CD14-positive monocyte (primary cell): ENCODE data around the gene SHROOM4. TPM values are rescaled to one million over a fixed set of nuclear protein-coding genes. Genes with fewer than 3 reads are reported as not detected.

Experiments used
- DNase-seq, 3 donors: peaks; one replicate each; pipeline ENCODE4 v3.0.0-alpha.2; 2011 to 2022
- H2AFZ ChIP-seq: 2 replicates; pipeline ENCODE4 v1.6.0; 2012; ENCODE audit warnings: mild to moderate bottlenecking, low read depth, low read length, inconsistent platforms; ENCODE audit not compliant: insufficient read depth, poor library complexity, severe bottlenecking
- H3K27ac ChIP-seq, 2 donors: 1 replicate in 1 of 2; 2 replicates in 1 of 2; pipeline ENCODE4 v1.5.1; 2012 to 2013; ENCODE audit warnings: low read length in 2 of 2, control low read depth in 1 of 2, inconsistent platforms in 1 of 2, low read depth in 1 of 2, mild to moderate bottlenecking in 1 of 2
- H3K27me3 ChIP-seq, 2 donors: one replicate each; pipeline versions ENCODE4 v1.6.0 to v1.6.1; 2011 to 2013; ENCODE audit warnings: low read length in 2 of 2; ENCODE audit not compliant: control insufficient read depth in 2 of 2, insufficient read depth in 2 of 2
- H3K36me3 ChIP-seq, 2 donors: replicated peaks in 1 of 2; 1 replicate in 1 of 2; 2 replicates in 1 of 2; pipeline versions ENCODE4 v1.5.1 to v1.6.1; 2012 to 2013; ENCODE audit warnings: low read length in 2 of 2, control low read depth in 1 of 2, inconsistent platforms in 1 of 2, mild to moderate bottlenecking in 1 of 2; ENCODE audit not compliant: insufficient read depth in 2 of 2, control insufficient read depth in 1 of 2
- H3K4me1 ChIP-seq, 2 donors: 1 replicate in 1 of 2; 2 replicates in 1 of 2; pipeline versions ENCODE4 v1.5.1 to v1.6.1; 2012 to 2013; ENCODE audit warnings: low read length in 2 of 2, control low read depth in 1 of 2, inconsistent platforms in 1 of 2, mild to moderate bottlenecking in 1 of 2, moderate library complexity in 1 of 2; ENCODE audit not compliant: insufficient read depth in 2 of 2, control insufficient read depth in 1 of 2
- H3K4me2 ChIP-seq: replicated peaks from 2 replicates; pipeline ENCODE3; 2012; ENCODE audit warnings: low read length, moderate library complexity, mild to moderate bottlenecking; ENCODE audit not compliant: poor library complexity, severe bottlenecking; ENCODE audit errors: extremely low read depth
- H3K4me3 ChIP-seq, 3 experiments: fragments of 200-600 bp in 1 of 3; sonication (generic) in 1 of 3; replicated peaks in 1 of 3; 1 replicate in 2 of 3; 2 replicates in 1 of 3; pipeline ENCODE4 v1.5.1; 2011 to 2013; ENCODE audit warnings: low read length in 3 of 3, mild to moderate bottlenecking in 3 of 3, control low read depth in 2 of 3, low read depth in 2 of 3, inconsistent platforms in 1 of 3, moderate library complexity in 1 of 3
- H3K79me2 ChIP-seq: 2 replicates; pipeline ENCODE4 v1.6.0; 2012; ENCODE audit warnings: mild to moderate bottlenecking, control low read depth, inconsistent platforms, low read length, moderate library complexity; ENCODE audit not compliant: insufficient read depth
- H3K9ac ChIP-seq: 2 replicates; pipeline ENCODE4 v1.6.0; 2017; ENCODE audit warnings: low read length, mild to moderate bottlenecking; ENCODE audit not compliant: insufficient read depth, poor library complexity, severe bottlenecking
- H3K9me3 ChIP-seq, 2 donors: replicated peaks in 1 of 2; 1 replicate in 1 of 2; 2 replicates in 1 of 2; pipeline versions ENCODE4 v1.5.1 to v1.6.1; 2012 to 2013; ENCODE audit warnings: low read length in 2 of 2, control low read depth in 1 of 2; ENCODE audit not compliant: control insufficient read depth in 1 of 2, insufficient read depth in 1 of 2
- H4K20me1 ChIP-seq: 2 replicates; pipeline ENCODE4 v1.6.0; 2012; ENCODE audit warnings: mild to moderate bottlenecking, low read length, control low read depth, moderate library complexity; ENCODE audit not compliant: insufficient read depth
- H3K27ac Mint-ChIP-seq, 7 donors: one replicate each; pipeline ENCODE4 v1.8.0; 2020; ENCODE audit warnings: mild to moderate bottlenecking in 7 of 7, mixed read lengths in 7 of 7, moderate library complexity in 6 of 7, inconsistent platforms in 2 of 7
- H3K27me3 Mint-ChIP-seq, 3 donors: one replicate each; pipeline ENCODE4 v1.8.0; 2021 to 2022; ENCODE audit warnings: low read depth in 3 of 3, mild to moderate bottlenecking in 3 of 3, mixed read lengths in 3 of 3, moderate library complexity in 3 of 3, inconsistent platforms in 1 of 3
- H3K36me3 Mint-ChIP-seq, 2 donors: one replicate each; pipeline ENCODE4 v1.8.0; 2020; ENCODE audit warnings: mixed read lengths in 2 of 2, inconsistent platforms in 1 of 2, mild to moderate bottlenecking in 1 of 2
- H3K4me1 Mint-ChIP-seq: one replicate; pipeline ENCODE4 v1.8.0; 2020; ENCODE audit warnings: mild to moderate bottlenecking, mixed read lengths
- H3K4me3 Mint-ChIP-seq, 2 donors: one replicate each; pipeline ENCODE4 v1.8.0; 2020; ENCODE audit warnings: mild to moderate bottlenecking in 2 of 2, mixed read lengths in 2 of 2, moderate library complexity in 1 of 2
- H3K9me3 Mint-ChIP-seq, 7 donors: one replicate each; pipeline ENCODE4 v1.8.0; 2020 to 2022; ENCODE audit warnings: mixed read lengths in 7 of 7, mild to moderate bottlenecking in 6 of 7, moderate library complexity in 6 of 7, inconsistent platforms in 2 of 7
- WGBS: methylation state at CpG from one replicate; pipeline ENCODE4 v1.1.5; 2013; ENCODE audit warnings: missing lambda C conversion rate; ENCODE audit not compliant: insufficient coverage; 5-methylcytosine and 5-hydroxymethylcytosine counted together
- intact Hi-C, 2 donors: fragments of 100-400 bp; cut with micrococcal nuclease; formaldehyde crosslinking; loops; one replicate each; pipeline versions ENCODE4 v1.15.0 to v1.15.1; 2023
- polyA plus RNA-seq, 3 donors: library from polyadenylated mRNA; depleted of rRNA in 1 of 3; unstranded in 2 of 3; stranded (reverse) in 1 of 3; fragments of 300-500 nt in 2 of 3; fragments of >200 nt in 1 of 3; fragmentation: Illumina TruSeq in 2 of 3; gene quantifications; 1 replicate in 2 of 3; 2 replicates in 1 of 3; pipeline ENCODE4 v1.2.3, GENCODE V29; 2012 to 2021
- TF ChIP-seq, protein P1 (sequence below): fragments of 200-600 bp; IDR thresholded peaks from one replicate; pipeline ENCODE4 v1.8.0; 2022; ENCODE audit warnings: antibody characterized with exemption, mild to moderate bottlenecking

SHROOM4 gene
- polyA plus RNA-seq, 3 donors, result under 0.01 TPM; not detected in 2

GRCh38 chrX:50627696-50628095 is 186.3 kb downstream of the SHROOM4 start:
- TF ChIP-seq, protein P1, sequence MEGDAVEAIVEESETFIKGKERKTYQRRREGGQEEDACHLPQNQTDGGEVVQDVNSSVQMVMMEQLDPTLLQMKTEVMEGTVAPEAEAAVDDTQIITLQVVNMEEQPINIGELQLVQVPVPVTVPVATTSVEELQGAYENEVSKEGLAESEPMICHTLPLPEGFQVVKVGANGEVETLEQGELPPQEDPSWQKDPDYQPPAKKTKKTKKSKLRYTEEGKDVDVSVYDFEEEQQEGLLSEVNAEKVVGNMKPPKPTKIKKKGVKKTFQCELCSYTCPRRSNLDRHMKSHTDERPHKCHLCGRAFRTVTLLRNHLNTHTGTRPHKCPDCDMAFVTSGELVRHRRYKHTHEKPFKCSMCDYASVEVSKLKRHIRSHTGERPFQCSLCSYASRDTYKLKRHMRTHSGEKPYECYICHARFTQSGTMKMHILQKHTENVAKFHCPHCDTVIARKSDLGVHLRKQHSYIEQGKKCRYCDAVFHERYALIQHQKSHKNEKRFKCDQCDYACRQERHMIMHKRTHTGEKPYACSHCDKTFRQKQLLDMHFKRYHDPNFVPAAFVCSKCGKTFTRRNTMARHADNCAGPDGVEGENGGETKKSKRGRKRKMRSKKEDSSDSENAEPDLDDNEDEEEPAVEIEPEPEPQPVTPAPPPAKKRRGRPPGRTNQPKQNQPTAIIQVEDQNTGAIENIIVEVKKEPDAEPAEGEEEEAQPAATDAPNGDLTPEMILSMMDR, result no peak

GRCh38 chrX:50626432-50626831 is 187.6 kb downstream of the SHROOM4 start:
- Histone ChIP-seq H3K36me3 (no peaks in the 10 kb centered on the region), H3K4me1 (no peaks in the 10 kb centered on the region), H3K4me3 (no peak overlapping the region), H3K9me3 (no peaks in the 10 kb centered on the region), H2AFZ (no peak overlapping the region), H3K27ac (no peak overlapping the region), H3K27me3 (no peaks in the 10 kb centered on the region), H3K4me2 (no peak overlapping the region), H4K20me1 (no peaks in the 10 kb centered on the region), H3K79me2 (no peaks in the 10 kb centered on the region), H3K9ac (no peak overlapping the region)
- WGBS, result no CpG with 5 or more reads among the region's 4 CpGs
- Mint-ChIP-seq H3K36me3 (no peaks in the 10 kb centered on the region), H3K27ac (no peak overlapping the region), H3K27me3 (peaks cover 0 to 16% (median 0%) of the 10 kb centered on the region in 3 donors), H3K4me3 (no peak overlapping the region), H3K9me3 (peaks cover 0 to 2% (median 0%) of the 10 kb centered on the region in 7 donors), H3K4me1 (no peaks in the 10 kb centered on the region)
- DNase-seq, result no peak
- intact Hi-C loops, result no loop called here
- TF ChIP-seq, protein P1, result no peak

More at GRCh38 chrX:50627696-50628095, 186.3 kb downstream of the SHROOM4 start:
- Histone ChIP-seq H3K27me3 (no peaks in the 10 kb centered on the region), H3K79me2 (no peaks in the 10 kb centered on the region), H3K4me2 (no peak overlapping the region), H2AFZ (no peak overlapping the region), H3K4me3 (no peak overlapping the region), H3K9me3 (no peaks in the 10 kb centered on the region), H3K36me3 (no peaks in the 10 kb centered on the region), H4K20me1 (no peaks in the 10 kb centered on the region), H3K9ac (no peak overlapping the region), H3K4me1 (no peaks in the 10 kb centered on the region), H3K27ac (no peak overlapping the region)
- Mint-ChIP-seq H3K27ac (no peak overlapping the region), H3K9me3 (peaks cover 0 to 2% (median 0%) of the 10 kb centered on the region in 7 donors), H3K27me3 (peaks cover 0 to 19% (median 2%) of the 10 kb centered on the region in 3 donors), H3K36me3 (no peaks in the 10 kb centered on the region), H3K4me3 (no peak overlapping the region), H3K4me1 (peaks cover 5% of the 10 kb centered on the region)
- DNase-seq, result no peak
- intact Hi-C loops, result no loop called here
- no CpG with 5 or more reads among the region's 2 CpGs for WGBS
